Mucosa of stomach (tissue), 1 donor: ENCODE measurements around the gene ADCY5.

Experiments used
- H3K27me3 ChIP-seq: one replicate; pipeline ENCODE4 v1.7.0; 2013; ENCODE audit warnings: mild to moderate bottlenecking, low read length; ENCODE audit not compliant: control insufficient read depth, insufficient read depth
- H3K36me3 ChIP-seq: one replicate; pipeline ENCODE4 v1.7.0; 2013; ENCODE audit warnings: low read length; ENCODE audit not compliant: control insufficient read depth, insufficient read depth
- H3K4me1 ChIP-seq: one replicate; pipeline ENCODE4 v1.7.0; 2013; ENCODE audit warnings: mild to moderate bottlenecking, low read length; ENCODE audit not compliant: control insufficient read depth, insufficient read depth
- H3K4me3 ChIP-seq: one replicate; pipeline ENCODE4 v1.7.0; 2013; ENCODE audit warnings: low read length
- H3K9ac ChIP-seq: one replicate; pipeline ENCODE4 v1.7.0; 2013; ENCODE audit warnings: mild to moderate bottlenecking, low read length, moderate library complexity
- H3K9me3 ChIP-seq: one replicate; pipeline ENCODE4 v1.7.0; 2013; ENCODE audit warnings: mild to moderate bottlenecking, low read length, moderate library complexity; ENCODE audit not compliant: control insufficient read depth
- donor health status: Pancreatic carcinoma.

ADCY5 gene

DNA sequence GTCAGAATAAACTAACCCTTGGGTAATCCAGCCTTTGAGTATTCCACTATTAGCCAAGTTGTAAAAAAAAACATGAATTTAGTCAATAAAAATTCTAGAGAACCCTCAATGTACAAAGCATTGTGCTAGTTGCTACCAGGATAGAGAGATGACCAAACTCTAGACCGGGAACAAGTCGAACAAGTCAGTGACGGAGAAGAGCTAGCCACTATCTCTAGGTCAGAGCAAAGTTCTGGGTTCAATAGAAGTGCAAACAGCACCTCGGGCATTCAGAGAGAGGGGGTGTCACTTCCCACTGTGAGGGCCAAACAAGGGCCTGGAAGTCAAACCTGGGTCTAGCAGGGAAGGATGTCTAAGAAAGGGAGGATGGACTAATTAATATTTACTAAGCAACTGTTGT lies 2.3 kb upstream of the ADCY5 start:
- Histone ChIP-seq H3K27me3 (peaks cover 48% of the 10 kb centered on the region), H3K4me3 (no peak overlapping the region)

DNA sequence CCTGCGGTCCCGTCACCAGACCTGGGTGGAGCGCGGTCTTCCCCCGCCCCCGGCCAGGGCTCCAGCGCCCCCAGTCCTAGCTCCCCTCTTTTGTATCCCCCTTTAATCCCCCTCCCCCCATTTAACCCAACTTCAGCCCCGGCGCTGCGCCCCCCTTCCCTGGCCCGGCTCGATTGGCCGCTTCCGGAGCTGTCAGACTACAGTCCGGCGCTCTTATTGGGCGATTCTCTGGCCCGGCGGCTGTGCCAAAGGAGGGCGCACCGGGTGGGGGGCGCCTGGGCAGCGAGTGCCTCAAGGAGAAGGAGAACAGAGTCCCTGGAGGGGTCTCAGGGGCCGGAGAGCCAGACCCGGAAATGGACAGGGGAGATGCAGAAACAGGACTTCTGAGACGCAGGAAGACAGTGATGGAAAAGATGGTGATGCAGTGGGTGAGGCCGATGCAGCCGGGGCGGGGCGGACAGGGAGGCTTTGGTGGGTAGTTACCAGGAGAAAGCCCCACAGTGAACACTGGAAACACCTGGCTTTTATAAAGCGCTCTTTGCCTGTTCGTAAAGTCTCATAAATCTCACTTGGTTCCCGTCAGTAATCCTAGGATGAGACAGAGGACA lies 1.2 kb upstream of the ADCY5 start:
- Histone ChIP-seq H3K4me3 (peak overlapping the region; percentile 8), H3K9me3 (no peaks in the 10 kb centered on the region), H3K27me3 (peaks cover 50% of the 10 kb centered on the region), H3K36me3 (no peaks in the 10 kb centered on the region), H3K9ac (no peak overlapping the region), H3K4me1 (no peaks in the 10 kb centered on the region)

More for the DNA sequence above, 2.3 kb upstream of the ADCY5 start:
- no peaks in the 10 kb centered on the region for H3K4me1 ChIP-seq
- no peaks in the 10 kb centered on the region for H3K9me3 ChIP-seq
- no peak overlapping the region for H3K9ac ChIP-seq
- no peaks in the 10 kb centered on the region for H3K36me3 ChIP-seq

DNA sequence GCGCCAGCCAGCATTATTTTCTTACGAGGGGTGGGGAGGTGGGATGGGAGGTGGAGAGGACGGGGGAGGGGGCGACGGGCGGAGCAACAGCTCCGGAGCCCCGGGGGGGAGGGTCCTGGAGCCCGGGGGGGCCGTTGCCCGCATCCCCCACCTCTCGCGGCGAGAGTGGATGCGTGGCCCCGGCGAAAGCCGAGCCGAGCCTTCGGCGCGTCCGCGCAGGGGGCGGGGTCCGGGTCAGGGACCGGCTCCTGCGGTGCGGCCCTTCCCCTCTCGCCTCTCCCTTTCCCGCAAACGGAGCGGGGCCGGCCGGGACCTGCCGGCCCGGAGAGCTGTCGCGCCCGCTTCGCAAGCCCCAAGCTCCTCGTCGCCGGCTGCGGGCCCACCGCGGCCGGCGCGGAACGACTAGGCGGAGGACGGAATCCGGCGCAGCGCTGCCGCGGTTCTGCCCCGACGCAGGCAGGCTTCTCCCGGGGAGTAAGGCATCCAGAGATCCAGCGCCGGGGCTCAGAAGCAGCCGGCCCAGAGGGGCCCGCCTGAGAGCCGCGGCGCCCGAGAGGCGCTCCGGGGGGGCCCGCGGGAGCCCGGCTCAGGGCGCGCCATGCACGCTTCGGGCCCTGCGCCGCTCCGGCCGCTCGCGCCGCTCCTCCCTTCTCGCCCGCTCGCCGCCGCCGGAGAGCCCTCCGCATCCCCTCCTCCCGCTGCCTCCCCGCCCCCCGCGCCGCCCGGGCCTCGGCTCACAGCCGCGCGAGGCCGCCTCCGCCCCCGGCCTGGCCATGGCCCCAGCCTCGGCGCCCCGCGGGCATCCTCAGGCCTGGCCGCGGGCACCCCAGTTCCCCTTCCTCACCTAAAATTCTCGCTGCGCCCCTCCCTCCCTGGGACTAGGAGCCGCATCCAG lies 459 bp upstream of the ADCY5 start:
- H3K9me3 ChIP-seq: no peaks in the 10 kb centered on the region
- H3K36me3 ChIP-seq: no peaks in the 10 kb centered on the region
- no peaks in the 10 kb centered on the region for H3K4me1 ChIP-seq
- H3K27me3 ChIP-seq: peaks cover 50% of the 10 kb centered on the region
- H3K9ac ChIP-seq: peak overlapping the region; percentile 25
- H3K4me3 ChIP-seq: peak overlapping the region; percentile 8

DNA sequence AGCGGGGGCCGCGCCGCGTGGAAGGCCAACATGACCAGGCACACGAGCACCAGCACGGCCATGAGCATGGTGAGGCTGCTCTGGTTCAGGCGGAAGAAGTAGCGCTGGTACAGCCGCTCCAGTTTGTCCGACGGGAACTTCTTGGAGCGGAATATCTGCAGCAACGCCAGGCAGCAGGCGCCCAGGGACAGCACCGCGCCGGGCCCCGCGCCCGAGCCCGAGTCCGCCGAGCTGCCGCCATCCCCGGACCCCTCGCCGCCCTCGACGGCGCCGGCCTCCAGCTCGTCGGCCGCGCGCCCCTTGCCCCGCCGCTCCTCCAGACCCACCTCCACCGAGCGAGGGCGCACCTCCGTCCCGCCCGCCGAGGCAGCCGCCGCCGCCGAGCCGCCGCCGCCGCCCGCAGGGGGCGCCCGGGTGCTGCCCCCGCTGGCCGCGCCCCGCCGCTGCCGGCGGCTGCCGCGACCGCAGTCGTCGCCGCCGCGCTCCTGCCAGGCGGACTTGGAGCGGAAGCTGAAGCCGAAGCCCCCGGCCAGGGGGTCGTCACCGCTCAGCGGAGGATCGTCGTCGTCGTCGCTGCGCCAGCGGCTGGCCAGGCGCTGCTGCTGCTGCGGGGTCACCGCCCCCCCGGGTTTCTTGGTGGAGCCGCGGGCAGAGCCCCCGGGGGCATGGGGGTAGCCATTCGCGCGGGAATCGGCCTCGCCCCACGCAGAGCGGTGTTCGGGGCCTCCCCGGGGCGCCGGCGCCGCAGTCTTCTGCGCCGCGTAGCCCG lies 957 bp downstream of the ADCY5 start:
- Histone ChIP-seq H3K36me3 (no peaks in the 10 kb centered on the region), H3K9ac (no peak overlapping the region), H3K9me3 (no peaks in the 10 kb centered on the region), H3K27me3 (peaks cover 44% of the 10 kb centered on the region), H3K4me1 (no peaks in the 10 kb centered on the region), H3K4me3 (no peak overlapping the region)

DNA sequence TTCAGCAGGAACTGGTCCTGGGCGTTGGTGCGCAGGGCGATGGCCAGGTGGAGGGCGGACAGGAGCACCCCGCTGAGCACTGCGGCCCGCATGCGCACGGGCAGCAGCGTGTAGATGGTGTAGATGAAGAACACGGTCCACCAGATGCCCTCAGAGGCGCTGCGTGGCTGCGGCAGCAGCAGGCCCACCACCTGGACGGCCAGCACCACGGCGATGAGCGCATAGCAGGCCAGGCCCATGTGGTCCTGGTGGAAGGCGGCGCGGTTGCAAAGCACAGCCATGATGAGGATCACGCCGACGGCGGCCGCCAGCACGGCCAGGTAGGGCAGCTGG lies 1.5 kb downstream of the ADCY5 start:
- H3K4me3 ChIP-seq: no peak overlapping the region
- no peaks in the 10 kb centered on the region for H3K9me3 ChIP-seq
- H3K4me1 ChIP-seq: no peaks in the 10 kb centered on the region
- peaks cover 44% of the 10 kb centered on the region for H3K27me3 ChIP-seq
- H3K9ac ChIP-seq: no peak overlapping the region
- H3K36me3 ChIP-seq: no peaks in the 10 kb centered on the region

DNA sequence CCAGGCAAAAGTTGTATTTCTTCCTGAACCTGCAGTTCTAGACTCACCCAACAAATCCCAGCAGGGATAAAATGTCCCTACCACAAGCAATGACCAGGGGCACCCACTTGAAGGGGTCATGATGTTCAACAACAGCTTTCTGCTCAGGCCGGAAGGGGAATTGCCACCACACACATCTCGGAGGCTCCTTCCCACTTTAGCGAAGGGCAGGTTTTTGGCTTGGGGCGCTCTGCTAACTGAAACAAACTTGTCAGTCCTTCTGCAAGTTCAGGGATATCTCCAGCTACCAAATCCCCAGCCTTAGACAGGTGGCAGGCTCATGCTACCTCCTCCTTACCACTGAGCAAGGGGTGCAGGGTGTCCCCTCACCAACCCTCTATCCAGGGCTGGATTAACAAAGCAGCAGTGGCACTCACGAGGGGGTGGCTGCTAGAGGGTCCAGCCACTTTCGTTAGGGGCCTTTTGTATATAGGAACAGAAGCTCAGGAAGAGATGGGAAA lies 2.2 kb downstream of the ADCY5 start:
- Histone ChIP-seq H3K36me3 (no peaks in the 10 kb centered on the region), H3K9me3 (no peaks in the 10 kb centered on the region), H3K4me1 (no peaks in the 10 kb centered on the region), H3K9ac (no peak overlapping the region), H3K27me3 (peaks cover 44% of the 10 kb centered on the region), H3K4me3 (no peak overlapping the region)

DNA sequence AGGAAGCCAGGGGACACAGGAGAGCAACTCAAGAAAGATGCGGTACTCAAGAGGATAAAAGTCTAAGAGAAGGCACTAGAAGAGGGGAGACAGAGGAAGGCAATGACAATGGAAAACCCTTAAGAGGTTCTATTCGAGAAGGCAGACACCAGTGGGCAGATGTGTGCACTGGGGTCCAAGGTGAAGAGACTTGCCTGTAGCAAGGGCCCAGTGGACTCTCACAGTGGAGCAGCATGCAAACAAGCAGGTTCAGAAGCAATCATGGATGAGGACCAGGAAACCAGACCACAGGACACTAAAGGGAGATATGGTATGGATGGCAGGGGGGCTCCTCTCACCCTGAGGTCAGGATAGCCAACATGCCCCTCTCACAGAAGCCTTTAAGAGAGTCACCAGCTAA lies 2.7 kb downstream of the ADCY5 start:
- no peak overlapping the region for H3K9ac ChIP-seq
- H3K4me1 ChIP-seq: no peaks in the 10 kb centered on the region
- H3K4me3 ChIP-seq: no peak overlapping the region
- H3K27me3 ChIP-seq: peaks cover 44% of the 10 kb centered on the region
- H3K36me3 ChIP-seq: no peaks in the 10 kb centered on the region
- H3K9me3 ChIP-seq: no peaks in the 10 kb centered on the region

DNA sequence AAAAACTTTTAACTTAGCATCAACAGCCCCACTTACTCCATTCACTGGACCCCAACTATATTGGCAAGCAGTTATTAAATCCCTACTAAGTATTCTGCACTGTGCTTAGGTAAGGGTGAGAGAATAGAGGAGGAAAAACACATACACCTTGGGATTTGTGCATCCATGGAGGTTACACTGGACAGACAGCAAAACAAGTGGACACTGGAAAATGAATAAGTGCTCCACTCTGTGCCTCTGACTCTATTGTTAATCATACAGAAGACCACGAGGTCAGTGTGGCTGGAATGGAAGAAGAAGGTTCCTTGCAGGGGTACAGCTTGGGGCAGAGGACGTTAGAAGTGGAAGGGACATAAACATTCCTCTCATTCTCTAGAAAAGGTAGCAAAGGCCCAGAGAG lies 3.2 kb downstream of the ADCY5 start:
- no peaks in the 10 kb centered on the region for H3K36me3 ChIP-seq
- no peak overlapping the region for H3K9ac ChIP-seq
- no peak overlapping the region for H3K4me3 ChIP-seq
- H3K9me3 ChIP-seq: no peaks in the 10 kb centered on the region
- H3K4me1 ChIP-seq: no peaks in the 10 kb centered on the region
- peaks cover 41% of the 10 kb centered on the region for H3K27me3 ChIP-seq

DNA sequence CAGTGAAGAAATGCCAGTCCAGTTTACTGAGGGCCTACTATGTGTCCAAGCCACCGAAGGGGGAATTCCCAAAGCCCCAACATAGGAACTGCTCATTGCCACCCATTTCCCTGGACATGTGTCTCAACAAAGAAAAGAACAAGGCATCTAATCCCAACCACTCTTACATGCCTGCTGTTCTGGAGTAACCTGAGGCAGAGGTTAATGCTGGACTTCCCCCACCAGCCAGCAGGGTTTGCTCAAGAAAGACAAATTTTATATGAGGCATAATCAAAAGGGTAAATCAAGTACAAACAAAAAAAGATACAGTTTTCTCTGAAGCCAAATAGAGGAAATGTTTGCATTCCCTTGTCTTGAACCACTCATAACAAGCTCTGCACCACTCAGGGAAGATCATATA lies 4.1 kb downstream of the ADCY5 start:
- Histone ChIP-seq H3K36me3 (no peaks in the 10 kb centered on the region), H3K9ac (no peak overlapping the region), H3K4me3 (no peak overlapping the region), H3K9me3 (no peaks in the 10 kb centered on the region), H3K4me1 (no peaks in the 10 kb centered on the region), H3K27me3 (peaks cover 32% of the 10 kb centered on the region)

DNA sequence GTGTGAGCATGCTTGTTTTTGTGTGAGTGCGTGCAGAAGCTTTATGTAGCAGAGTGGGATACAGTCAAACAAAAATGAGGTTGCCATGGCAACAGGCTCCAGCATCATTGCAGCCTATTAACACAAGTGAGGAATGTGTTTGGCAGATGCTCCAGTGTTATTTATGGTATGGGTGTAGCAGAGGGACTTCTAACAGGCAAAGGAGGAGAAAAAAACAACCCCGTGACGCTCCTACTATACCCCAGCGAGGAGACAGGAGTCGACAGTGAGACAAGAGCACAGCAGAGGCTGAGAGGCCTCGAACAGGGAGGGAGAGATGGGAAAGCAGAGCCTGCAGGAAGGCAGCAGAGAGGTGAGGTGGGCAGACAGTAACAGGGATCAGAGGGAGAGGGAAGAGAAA lies 4.9 kb downstream of the ADCY5 start:
- Histone ChIP-seq H3K9me3 (no peaks in the 10 kb centered on the region), H3K9ac (no peak overlapping the region), H3K27me3 (peaks cover 26% of the 10 kb centered on the region), H3K36me3 (no peaks in the 10 kb centered on the region), H3K4me3 (no peak overlapping the region), H3K4me1 (no peaks in the 10 kb centered on the region)

DNA sequence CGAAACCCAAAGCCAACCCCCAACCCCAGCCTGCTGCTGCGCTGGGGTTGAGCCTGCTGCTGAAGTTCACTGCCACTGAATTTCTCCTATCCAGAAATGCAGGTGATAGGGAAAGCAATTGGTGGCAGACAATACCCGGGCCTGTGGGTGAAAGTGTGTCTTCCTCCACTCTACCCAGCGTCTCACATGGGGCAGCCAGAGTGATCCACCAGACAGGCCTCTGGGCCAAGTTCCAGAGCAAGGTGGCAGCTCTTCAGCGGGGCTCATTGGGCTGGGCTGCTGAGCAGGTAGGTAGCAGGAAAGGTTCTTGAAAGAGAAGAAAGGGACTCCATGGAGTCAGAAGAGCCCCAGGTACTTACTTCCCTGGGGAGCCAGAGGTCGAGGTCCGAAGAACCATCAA lies 6.0 kb downstream of the ADCY5 start:
- no peak overlapping the region for H3K4me3 ChIP-seq

DNA sequence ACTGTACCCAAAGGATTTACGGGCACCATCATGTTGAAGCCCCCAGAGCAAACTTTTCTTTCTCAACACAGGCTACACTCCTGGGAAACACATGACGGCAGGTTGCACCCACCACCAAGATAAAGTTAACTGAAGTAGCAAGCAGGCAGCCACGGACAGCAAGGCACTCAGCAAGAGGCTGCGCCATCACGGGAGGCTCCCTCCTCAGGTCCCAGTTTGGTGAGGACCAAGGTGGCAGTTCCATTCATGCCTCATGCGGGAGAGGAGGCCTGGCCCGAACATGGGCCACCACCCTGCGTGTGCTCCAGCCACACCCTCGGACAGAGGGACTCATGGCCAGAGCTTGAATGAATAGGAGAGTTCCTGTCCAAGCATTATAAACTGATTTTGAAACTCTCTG lies 6.8 kb downstream of the ADCY5 start:
- H3K9ac ChIP-seq: no peak overlapping the region
- no peaks in the 10 kb centered on the region for H3K9me3 ChIP-seq
- H3K27me3 ChIP-seq: peaks cover 11% of the 10 kb centered on the region
- no peaks in the 10 kb centered on the region for H3K4me1 ChIP-seq
- H3K36me3 ChIP-seq: no peaks in the 10 kb centered on the region
- H3K4me3 ChIP-seq: no peak overlapping the region

More for the DNA sequence above, 6.0 kb downstream of the ADCY5 start:
- Histone ChIP-seq H3K27me3 (peaks cover 17% of the 10 kb centered on the region), H3K36me3 (no peaks in the 10 kb centered on the region), H3K9ac (no peak overlapping the region), H3K4me1 (no peaks in the 10 kb centered on the region), H3K9me3 (no peaks in the 10 kb centered on the region)
